Erythroblast (primary cell): ENCODE measurements around the gene ZNF385A.

Experiments
- GATA1 ChIP-seq: IDR thresholded peaks from 2 replicates; pipeline ENCODE4 v1.6.1; 2011; ENCODE audit warnings: low read depth, mild to moderate bottlenecking, control low read depth, low read length, moderate library complexity
- POLR2A ChIP-seq: IDR thresholded peaks from 2 replicates; pipeline ENCODE4 v1.6.1; 2011; ENCODE audit warnings: mild to moderate bottlenecking, low read length

DNA sequence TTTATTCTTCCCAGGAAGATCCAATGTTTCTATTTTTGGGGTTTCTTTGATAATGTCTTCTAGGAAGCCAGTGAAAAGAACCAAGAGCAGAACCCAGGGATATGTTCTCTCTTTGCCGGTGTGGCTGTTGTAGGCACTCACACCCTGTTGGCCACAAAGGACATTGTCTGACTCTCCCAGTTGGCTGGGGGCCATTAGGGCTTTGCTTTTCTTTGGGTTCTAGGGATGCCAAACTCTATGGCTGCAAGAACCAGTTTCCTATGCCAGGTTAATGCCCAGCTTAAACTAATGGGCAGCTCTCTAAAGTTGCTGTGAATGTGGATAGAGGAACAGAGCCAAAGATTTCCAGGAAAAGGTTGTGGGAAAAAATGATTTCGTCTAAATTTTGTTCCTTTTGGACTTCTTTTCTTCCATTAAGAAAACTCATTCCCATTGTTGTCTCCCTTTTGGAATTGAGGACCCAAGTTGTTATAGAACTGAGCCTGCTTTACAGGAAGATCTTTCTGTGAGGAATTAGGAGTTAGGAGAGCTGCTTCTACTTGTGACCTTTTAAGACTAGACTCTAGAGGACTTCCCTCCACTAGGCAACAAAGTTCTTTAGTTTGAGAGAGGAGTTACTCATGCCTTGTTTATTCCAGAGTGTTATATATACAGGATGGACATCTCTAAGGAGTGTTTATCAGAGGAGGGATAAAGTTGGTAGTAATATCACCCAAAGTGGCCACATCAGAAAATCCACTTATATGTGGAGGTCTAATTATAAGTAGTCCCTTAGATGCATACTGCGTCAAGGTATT is 46.5 kb downstream of the ZNF385A start:
- no peak for TF ChIP-seq POLR2A
- no peak for TF ChIP-seq GATA1
